ENCODE measurements around the gene AGAP1.

Gene AGAP1

DNA sequence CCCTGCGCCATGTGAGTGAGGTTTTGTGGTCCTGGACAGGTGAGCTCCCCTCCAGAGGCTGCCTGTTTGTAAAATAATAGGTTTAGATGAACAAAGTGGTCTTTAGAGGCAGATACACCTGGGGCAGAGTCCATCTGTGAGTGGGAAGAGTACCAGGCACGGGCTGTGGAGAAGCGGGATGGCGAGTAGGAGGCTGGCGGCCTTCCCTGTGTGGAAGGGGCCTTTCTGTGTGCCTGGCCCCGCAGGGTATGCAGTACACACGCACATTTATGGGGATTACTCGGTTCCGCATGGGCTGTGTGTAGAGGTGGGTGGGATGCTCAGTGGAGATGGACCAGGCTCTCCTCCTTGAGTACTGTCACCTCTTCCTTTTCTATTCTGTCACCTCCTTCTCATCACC is 64.1 kb downstream of the AGAP1 start:
- in situ Hi-C loops (cut with HindIII; ENCODE audit: low pct_ligation_motif_present, low sequenced_read_pairs): no loop called here
- Histone ChIP-seq H3K36me3 (replicated peaks) (no peaks in the 10 kb centered on the region), H3K4me3 (ENCODE audit: low read depth, low read length) (no peak overlapping the region)

GRCh38 chr2:235558572-235558971 is 64.7 kb downstream of the AGAP1 start:
- Histone ChIP-seq H3K36me3 (replicated peaks) (no peaks in the 10 kb centered on the region), H3K27ac (no peak overlapping the region), H3K27me3 (replicated peaks) (no peaks in the 10 kb centered on the region), H3K4me3 (ENCODE audit: low read depth, low read length) (no peak overlapping the region)
- TF ChIP-seq, protein P1, sequence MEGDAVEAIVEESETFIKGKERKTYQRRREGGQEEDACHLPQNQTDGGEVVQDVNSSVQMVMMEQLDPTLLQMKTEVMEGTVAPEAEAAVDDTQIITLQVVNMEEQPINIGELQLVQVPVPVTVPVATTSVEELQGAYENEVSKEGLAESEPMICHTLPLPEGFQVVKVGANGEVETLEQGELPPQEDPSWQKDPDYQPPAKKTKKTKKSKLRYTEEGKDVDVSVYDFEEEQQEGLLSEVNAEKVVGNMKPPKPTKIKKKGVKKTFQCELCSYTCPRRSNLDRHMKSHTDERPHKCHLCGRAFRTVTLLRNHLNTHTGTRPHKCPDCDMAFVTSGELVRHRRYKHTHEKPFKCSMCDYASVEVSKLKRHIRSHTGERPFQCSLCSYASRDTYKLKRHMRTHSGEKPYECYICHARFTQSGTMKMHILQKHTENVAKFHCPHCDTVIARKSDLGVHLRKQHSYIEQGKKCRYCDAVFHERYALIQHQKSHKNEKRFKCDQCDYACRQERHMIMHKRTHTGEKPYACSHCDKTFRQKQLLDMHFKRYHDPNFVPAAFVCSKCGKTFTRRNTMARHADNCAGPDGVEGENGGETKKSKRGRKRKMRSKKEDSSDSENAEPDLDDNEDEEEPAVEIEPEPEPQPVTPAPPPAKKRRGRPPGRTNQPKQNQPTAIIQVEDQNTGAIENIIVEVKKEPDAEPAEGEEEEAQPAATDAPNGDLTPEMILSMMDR (IDR thresholded peaks at IDR 0.05; ENCODE audit: low read depth, low read length, missing control alignments): no peak
- in situ Hi-C loops (cut with HindIII; ENCODE audit: low pct_ligation_motif_present, low sequenced_read_pairs): no loop called here
- DNase-seq: no peak

More for the DNA sequence above, 64.1 kb downstream of the AGAP1 start:
- no peak overlapping the region for H3K27ac ChIP-seq
- TF ChIP-seq, protein P1 (IDR thresholded peaks at IDR 0.05; ENCODE audit: low read depth, low read length, missing control alignments): no peak
- no peak for DNase-seq
- no peaks in the 10 kb centered on the region for H3K27me3 ChIP-seq (replicated peaks)

- TF ChIP-seq, protein P1 (IDR thresholded peaks at IDR 0.05; ENCODE audit: low read depth, low read length, missing control alignments): no peak
- in situ Hi-C loops (cut with HindIII; ENCODE audit: low pct_ligation_motif_present, low sequenced_read_pairs): no loop called here
- Histone ChIP-seq H3K27ac (no peak overlapping the region), H3K27me3 (replicated peaks) (no peaks in the 10 kb centered on the region), H3K36me3 (replicated peaks) (no peaks in the 10 kb centered on the region), H3K4me3 (ENCODE audit: low read depth, low read length) (no peak overlapping the region)
- DNase-seq: no peak
Observed at GRCh38 chr2:235560345-235560744, 66.5 kb downstream of the AGAP1 start.

DNA sequence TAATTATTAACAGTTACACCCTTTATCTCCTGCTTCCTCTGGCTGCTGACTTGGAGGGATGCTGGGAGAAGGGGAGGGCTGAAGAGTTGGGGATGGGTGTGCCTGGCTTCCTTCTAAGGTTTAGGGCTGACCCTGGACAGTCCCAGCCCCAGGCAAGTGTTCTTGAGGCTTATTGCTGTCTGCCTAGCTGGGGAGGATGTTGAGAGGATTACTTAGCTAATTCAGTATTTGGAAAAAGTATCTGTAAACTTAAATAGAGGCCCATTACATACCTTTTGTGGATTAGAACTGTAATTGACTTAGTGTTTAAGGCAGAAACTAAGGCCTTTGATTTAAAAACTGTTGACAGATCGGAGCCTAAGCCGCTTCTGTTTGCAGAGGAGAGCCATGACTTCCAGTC is 67.6 kb downstream of the AGAP1 start:
- in situ Hi-C loops (cut with HindIII; ENCODE audit: low pct_ligation_motif_present, low sequenced_read_pairs): no loop called here
- H3K27me3 ChIP-seq (replicated peaks): no peaks in the 10 kb centered on the region
- no peak overlapping the region for H3K27ac ChIP-seq
- TF ChIP-seq, protein P1 (IDR thresholded peaks at IDR 0.05; ENCODE audit: low read depth, low read length, missing control alignments): no peak
- no peaks in the 10 kb centered on the region for H3K36me3 ChIP-seq (replicated peaks)
- H3K4me3 ChIP-seq (ENCODE audit: low read depth, low read length): no peak overlapping the region
- no peak for DNase-seq

DNA sequence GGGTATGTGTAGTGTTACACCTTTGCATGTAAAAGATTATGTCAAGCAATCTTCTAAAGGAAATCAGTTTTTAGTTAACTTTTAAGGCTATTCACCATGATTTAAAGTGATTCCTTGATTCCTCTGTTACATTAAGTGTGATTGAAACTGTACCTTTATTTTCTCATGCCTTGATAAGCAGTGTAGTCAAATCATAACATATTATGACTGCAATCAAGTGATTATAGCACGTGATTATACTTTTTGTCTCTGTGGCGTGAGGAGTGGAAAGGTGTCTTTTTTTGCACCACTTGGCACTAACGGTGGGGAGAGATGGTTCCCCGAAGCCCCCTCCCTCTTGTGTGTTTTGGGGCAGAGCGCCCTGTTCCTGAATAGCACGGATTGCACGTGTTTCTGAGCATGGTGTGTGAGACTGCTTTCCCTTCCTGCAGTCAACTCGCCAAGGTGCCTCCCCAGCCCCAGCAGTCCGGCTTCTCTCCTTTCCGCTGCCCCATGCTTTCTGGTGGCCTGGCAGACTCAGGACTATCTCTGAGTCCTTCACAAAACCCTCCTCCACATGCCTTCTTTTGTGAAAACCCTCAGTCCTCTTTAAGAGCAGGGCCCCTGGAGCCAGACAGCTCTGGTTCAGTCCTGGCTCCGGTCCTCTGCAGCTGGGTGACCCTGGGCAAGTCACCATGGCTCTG is 68.4 kb downstream of the AGAP1 start:
- no peak overlapping the region for H3K4me3 ChIP-seq (ENCODE audit: low read depth, low read length)
- no peaks in the 10 kb centered on the region for H3K27me3 ChIP-seq (replicated peaks)
- H3K36me3 ChIP-seq (replicated peaks): no peaks in the 10 kb centered on the region
- in situ Hi-C loops (cut with HindIII; ENCODE audit: low pct_ligation_motif_present, low sequenced_read_pairs): no loop called here
- H3K27ac ChIP-seq: no peak overlapping the region
- DNase-seq: no peak
- TF ChIP-seq, protein P1 (IDR thresholded peaks at IDR 0.05; ENCODE audit: low read depth, low read length, missing control alignments): no peak

Data from brain microvascular endothelial cell (primary cell).